ENCODE data around the gene TMEM245.

TMEM245 gene

DNA sequence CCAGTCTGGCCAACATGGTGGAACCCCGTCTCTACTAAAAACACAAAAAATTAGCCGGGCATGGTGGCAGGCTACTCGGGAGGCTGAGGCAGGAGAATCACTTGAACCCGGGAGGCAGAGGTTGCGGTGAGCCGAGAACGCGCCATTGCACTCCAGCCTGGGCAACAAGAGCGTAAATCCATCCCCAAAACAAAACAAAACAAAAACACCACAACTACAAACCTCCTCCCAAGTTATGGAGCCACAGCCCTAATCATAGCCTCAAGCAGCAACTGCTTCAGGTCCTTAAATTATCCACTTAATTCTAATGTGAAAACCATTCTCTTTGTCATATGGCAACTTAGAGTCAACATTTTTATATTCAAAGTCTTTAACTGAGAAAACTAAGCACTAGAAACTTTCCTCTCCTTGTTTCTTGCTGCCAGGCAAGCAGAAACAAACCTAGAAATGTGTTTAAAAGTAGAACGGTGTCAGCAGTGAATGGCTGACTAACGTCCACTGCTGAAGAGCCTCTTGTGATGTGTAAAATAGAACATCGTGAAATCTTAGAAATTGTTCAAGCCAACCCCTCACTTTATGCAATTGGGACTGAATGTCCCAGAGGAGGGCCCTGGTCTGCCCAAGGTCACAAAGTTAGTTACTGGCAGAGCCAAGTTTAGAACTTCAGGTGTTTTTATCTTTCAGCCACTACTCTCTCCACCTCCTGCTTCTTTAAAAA, 5.7 kb downstream of the TMEM245 start:
- Histone ChIP-seq H3K4me3 (ENCODE audit: low read depth, low read length) (no peak overlapping the region), H3K27me3 (ENCODE audit: control insufficient read depth, insufficient read depth, low read length) (no peaks in the 10 kb centered on the region), H3K9ac (ENCODE audit: low read depth, low read length) (no peak overlapping the region), H3K4me1 (ENCODE audit: control insufficient read depth, insufficient read depth, low read length) (peaks cover 8% of the 10 kb centered on the region), H3K36me3 (ENCODE audit: control insufficient read depth, insufficient read depth, low read length) (no peaks in the 10 kb centered on the region), H3K9me3 (ENCODE audit: control insufficient read depth, insufficient read depth, low read length) (no peaks in the 10 kb centered on the region)

DNA sequence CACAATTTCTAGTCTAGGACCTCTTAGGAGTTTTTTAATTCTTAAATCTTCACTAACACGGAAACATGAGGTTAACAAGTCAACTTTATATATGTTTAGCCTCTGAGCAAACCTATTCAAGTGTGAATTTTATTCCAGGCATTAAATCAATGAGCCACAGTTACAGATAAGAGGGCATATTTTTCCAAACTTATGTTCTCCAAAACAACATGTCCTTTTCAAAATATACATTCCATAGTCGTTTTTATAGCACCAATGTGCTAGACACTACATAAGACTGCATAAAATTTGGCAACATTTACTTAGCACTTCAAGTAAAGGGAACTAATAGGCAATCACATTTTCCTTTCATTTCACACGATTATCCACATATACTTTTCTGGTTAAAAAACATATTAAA, 6.5 kb downstream of the TMEM245 start:
- Histone ChIP-seq H3K36me3 (ENCODE audit: control insufficient read depth, insufficient read depth, low read length) (no peaks in the 10 kb centered on the region), H3K4me1 (ENCODE audit: control insufficient read depth, insufficient read depth, low read length) (peaks cover 8% of the 10 kb centered on the region), H3K27me3 (ENCODE audit: control insufficient read depth, insufficient read depth, low read length) (no peaks in the 10 kb centered on the region), H3K9me3 (ENCODE audit: control insufficient read depth, insufficient read depth, low read length) (no peaks in the 10 kb centered on the region), H3K4me3 (ENCODE audit: low read depth, low read length) (no peak overlapping the region), H3K9ac (ENCODE audit: low read depth, low read length) (no peak overlapping the region)

DNA sequence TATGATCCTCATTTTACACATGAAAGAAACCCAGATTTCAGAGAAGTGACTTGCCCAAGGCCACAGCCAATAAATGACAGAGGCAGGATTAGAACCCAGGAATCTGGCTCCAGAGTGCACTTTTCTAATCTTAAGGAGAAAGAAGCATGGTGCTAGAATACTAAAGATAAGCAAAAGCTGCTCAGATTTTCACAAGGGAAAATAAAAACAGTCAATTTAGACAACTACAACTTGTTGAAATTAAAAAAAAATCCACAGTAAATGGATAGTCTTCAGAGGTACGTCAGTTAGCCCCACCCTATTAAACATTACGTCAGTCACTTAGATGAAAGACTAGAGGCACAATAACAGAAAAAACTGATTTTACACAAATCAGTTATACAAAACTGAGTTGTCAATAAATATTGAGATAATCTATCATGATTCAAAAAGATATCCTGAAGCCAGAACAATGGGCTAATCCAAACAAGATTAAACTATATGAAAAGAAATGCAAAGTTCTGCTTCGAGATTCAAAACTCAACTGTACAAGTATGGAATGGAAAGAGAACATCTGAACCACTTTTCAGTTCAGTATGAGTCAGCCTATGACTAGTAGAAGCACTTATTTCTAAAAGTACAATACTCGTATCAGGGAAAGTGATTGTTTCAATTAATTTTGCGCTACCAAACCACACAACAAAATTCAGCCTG, 9.3 kb downstream of the TMEM245 start:
- no peak overlapping the region for H3K9ac ChIP-seq (ENCODE audit: low read depth, low read length)
- no peaks in the 10 kb centered on the region for H3K9me3 ChIP-seq (ENCODE audit: control insufficient read depth, insufficient read depth, low read length)
- no peak overlapping the region for H3K4me3 ChIP-seq (ENCODE audit: low read depth, low read length)
- H3K36me3 ChIP-seq (ENCODE audit: control insufficient read depth, insufficient read depth, low read length): no peaks in the 10 kb centered on the region
- H3K27me3 ChIP-seq (ENCODE audit: control insufficient read depth, insufficient read depth, low read length): no peaks in the 10 kb centered on the region
- peaks cover 6% of the 10 kb centered on the region for H3K4me1 ChIP-seq (ENCODE audit: control insufficient read depth, insufficient read depth, low read length)

DNA sequence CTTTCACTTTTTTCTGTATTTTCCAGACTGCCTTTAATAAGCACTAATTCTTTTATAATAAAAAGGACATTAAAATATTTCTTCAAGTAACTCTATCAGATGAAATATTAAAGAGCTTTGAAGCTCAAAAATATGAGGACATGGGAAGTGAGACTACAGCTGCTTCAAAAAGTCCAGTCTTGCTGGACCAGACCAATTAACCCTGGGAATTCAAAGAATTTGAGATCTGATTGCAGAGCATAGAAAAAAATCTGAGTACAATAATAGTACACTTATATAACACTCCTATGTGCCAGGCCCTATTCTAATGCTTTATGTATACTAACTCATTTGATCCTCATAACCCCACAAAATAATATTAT, 9.8 kb downstream of the TMEM245 start:
- H3K27me3 ChIP-seq (ENCODE audit: control insufficient read depth, insufficient read depth, low read length): no peaks in the 10 kb centered on the region
- H3K36me3 ChIP-seq (ENCODE audit: control insufficient read depth, insufficient read depth, low read length): no peaks in the 10 kb centered on the region
- H3K4me3 ChIP-seq (ENCODE audit: low read depth, low read length): no peak overlapping the region
- H3K9me3 ChIP-seq (ENCODE audit: control insufficient read depth, insufficient read depth, low read length): no peaks in the 10 kb centered on the region
- peaks cover 6% of the 10 kb centered on the region for H3K4me1 ChIP-seq (ENCODE audit: control insufficient read depth, insufficient read depth, low read length)
- H3K9ac ChIP-seq (ENCODE audit: low read depth, low read length): no peak overlapping the region

DNA sequence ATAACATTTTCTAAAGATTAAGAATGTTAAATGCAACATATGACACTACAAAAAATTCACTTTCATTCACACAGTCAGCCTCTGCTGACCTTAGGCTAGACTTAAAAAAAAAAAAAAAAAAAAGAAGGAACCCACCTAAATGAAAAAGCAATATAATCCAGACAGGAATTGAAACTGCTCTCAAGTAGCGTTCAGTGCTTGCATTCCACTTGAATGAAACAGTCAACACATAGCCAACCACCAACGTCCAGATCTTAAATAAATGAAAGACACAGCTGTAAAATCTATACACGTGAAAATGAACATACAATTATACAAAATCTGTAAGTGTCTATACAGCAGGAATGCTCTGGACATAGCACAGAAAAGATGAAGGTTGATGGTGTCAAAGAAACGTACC, 11.4 kb downstream of the TMEM245 start:
- no peaks in the 10 kb centered on the region for H3K9me3 ChIP-seq (ENCODE audit: control insufficient read depth, insufficient read depth, low read length)
- no peak overlapping the region for H3K4me3 ChIP-seq (ENCODE audit: low read depth, low read length)
- H3K27me3 ChIP-seq (ENCODE audit: control insufficient read depth, insufficient read depth, low read length): no peaks in the 10 kb centered on the region
- no peak overlapping the region for H3K9ac ChIP-seq (ENCODE audit: low read depth, low read length)
- H3K36me3 ChIP-seq (ENCODE audit: control insufficient read depth, insufficient read depth, low read length): no peaks in the 10 kb centered on the region
- no peaks in the 10 kb centered on the region for H3K4me1 ChIP-seq (ENCODE audit: control insufficient read depth, insufficient read depth, low read length)

DNA sequence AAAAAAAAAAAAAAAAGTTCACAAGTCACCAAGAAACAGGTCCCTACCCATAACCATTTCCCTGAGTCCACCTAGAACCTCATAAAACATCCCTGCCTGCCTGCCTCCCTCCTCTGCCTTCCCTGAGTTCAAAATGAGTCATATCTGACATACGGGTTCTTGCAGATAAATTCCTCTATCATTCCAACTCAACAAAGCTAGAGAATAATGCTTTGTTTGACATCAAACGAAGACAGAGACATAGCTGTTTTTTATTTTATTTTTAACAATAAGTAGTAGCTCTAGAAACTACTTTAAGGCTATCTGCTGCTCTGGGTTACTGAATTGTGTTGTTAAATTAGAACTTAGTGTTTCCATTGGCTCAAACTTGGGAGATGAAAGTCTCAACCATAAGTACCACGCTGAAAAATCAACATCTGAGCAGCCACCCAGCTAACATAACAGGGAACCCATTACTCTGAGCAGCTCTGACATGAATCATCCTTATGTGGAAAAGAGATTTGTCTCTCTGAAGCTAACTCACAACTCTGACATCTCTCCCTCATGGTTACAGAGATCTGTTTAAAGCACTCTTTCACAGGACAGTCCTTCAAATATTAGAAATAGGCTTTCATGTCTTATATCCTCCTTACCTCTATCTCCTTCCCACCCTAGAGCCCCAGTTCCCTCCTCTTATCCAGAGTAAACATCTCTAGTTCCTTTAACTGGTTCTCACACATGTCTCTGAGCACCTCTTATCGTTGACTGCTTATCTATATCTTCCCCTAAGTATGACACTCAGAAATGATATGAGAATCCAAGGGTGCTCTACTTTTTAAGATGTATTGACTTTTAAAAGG, 12.1 kb downstream of the TMEM245 start:
- no peaks in the 10 kb centered on the region for H3K36me3 ChIP-seq (ENCODE audit: control insufficient read depth, insufficient read depth, low read length)
- H3K4me3 ChIP-seq (ENCODE audit: low read depth, low read length): no peak overlapping the region
- H3K9me3 ChIP-seq (ENCODE audit: control insufficient read depth, insufficient read depth, low read length): no peaks in the 10 kb centered on the region
- H3K9ac ChIP-seq (ENCODE audit: low read depth, low read length): no peak overlapping the region
- no peaks in the 10 kb centered on the region for H3K27me3 ChIP-seq (ENCODE audit: control insufficient read depth, insufficient read depth, low read length)
- H3K4me1 ChIP-seq (ENCODE audit: control insufficient read depth, insufficient read depth, low read length): no peaks in the 10 kb centered on the region

DNA sequence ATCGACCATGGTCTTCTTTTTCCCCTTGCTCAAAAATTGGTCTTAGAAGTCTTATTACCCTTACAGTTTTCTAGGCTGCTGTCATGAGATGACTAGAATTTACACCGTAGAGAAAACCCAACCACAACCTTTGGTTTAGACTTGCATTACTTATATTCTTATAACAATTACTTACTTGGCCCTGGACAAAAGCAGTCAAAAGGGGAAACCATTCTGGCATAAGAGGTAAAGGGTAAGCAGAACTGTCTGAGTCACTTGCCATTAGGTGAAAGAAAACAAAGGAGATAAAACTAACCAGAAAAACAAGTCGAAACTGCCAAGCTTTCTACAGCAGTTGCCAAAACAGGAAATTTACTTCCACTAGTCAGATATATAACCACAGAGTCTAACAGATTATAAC, 17.9 kb downstream of the TMEM245 start:
- Histone ChIP-seq H3K36me3 (ENCODE audit: control insufficient read depth, insufficient read depth, low read length) (no peaks in the 10 kb centered on the region), H3K9me3 (ENCODE audit: control insufficient read depth, insufficient read depth, low read length) (no peaks in the 10 kb centered on the region), H3K9ac (ENCODE audit: low read depth, low read length) (no peak overlapping the region), H3K4me3 (ENCODE audit: low read depth, low read length) (no peak overlapping the region), H3K4me1 (ENCODE audit: control insufficient read depth, insufficient read depth, low read length) (peaks cover 8% of the 10 kb centered on the region), H3K27me3 (ENCODE audit: control insufficient read depth, insufficient read depth, low read length) (no peaks in the 10 kb centered on the region)

DNA sequence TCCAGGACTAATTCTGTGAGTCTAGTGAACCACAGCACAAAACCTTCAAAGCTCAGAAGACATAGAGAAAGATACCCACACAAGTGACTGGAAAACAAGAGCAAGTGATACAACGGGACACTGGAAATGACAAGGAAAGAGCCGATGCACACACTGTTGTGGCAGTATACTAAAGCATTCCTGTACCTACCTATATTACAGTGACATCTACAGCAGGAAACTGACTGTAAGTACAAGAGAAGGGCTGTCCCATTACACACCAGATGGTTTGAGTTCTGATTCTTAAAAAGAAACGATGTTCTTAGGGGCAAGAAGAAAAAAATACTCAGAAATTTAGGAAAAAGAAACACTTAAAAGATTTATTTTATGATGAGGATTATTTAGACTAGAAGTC, 18.5 kb downstream of the TMEM245 start:
- H3K9me3 ChIP-seq (ENCODE audit: control insufficient read depth, insufficient read depth, low read length): no peaks in the 10 kb centered on the region
- H3K4me3 ChIP-seq (ENCODE audit: low read depth, low read length): no peak overlapping the region
- H3K4me1 ChIP-seq (ENCODE audit: control insufficient read depth, insufficient read depth, low read length): peaks cover 8% of the 10 kb centered on the region
- no peak overlapping the region for H3K9ac ChIP-seq (ENCODE audit: low read depth, low read length)
- no peaks in the 10 kb centered on the region for H3K36me3 ChIP-seq (ENCODE audit: control insufficient read depth, insufficient read depth, low read length)
- H3K27me3 ChIP-seq (ENCODE audit: control insufficient read depth, insufficient read depth, low read length): no peaks in the 10 kb centered on the region

DNA sequence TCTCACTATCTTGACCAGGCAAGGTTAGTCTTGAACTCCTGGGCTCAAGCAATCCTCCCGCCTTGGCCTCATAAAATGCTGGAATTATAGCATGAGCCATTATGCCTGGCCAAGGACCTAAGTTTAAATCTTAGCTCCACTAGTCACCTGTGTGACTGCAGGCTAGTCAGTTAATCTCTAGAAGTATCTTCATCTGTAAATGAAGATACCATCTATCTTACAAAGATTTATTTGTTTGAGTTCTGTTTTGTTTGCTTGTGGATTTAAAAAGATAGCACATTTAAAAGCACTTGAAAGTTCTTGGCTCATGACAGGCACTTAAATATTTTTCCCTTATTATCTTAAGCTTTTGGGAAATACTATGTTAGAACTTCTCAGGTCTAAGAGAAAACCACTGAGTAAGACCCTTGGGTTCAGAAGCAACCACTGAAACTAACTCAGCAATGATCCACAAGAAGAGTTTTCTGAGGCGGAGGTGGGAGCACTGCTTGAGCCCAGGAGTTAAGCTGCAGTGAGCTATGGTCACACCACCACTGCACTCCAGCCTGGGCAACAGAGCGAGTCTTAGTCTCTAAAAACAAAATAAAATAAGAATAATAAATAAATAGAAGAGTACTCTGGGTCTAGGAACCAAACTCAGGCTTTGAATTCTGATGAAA, 19.1 kb downstream of the TMEM245 start:
- H3K36me3 ChIP-seq (ENCODE audit: control insufficient read depth, insufficient read depth, low read length): no peaks in the 10 kb centered on the region
- H3K9ac ChIP-seq (ENCODE audit: low read depth, low read length): no peak overlapping the region
- no peaks in the 10 kb centered on the region for H3K27me3 ChIP-seq (ENCODE audit: control insufficient read depth, insufficient read depth, low read length)
- H3K4me3 ChIP-seq (ENCODE audit: low read depth, low read length): no peak overlapping the region
- no peaks in the 10 kb centered on the region for H3K9me3 ChIP-seq (ENCODE audit: control insufficient read depth, insufficient read depth, low read length)
- H3K4me1 ChIP-seq (ENCODE audit: control insufficient read depth, insufficient read depth, low read length): peaks cover 8% of the 10 kb centered on the region

DNA sequence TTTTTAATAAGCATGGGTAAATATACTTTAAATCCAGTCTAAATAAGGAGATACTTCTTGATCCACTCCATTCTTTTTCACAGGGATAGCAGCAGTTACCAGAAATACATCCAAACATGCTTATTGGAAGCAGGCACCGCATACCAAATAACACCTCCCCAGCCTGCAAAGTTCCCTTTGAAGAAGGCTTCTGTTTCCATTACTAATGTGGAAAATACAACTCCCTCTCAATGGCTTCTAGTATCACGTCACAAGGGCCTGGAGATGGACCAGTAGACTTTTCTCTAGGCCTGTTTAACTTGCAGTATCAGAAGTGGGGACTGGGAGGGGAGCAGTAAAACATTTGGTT, 20.8 kb downstream of the TMEM245 start:
- Histone ChIP-seq H3K9me3 (ENCODE audit: control insufficient read depth, insufficient read depth, low read length) (no peaks in the 10 kb centered on the region), H3K36me3 (ENCODE audit: control insufficient read depth, insufficient read depth, low read length) (no peaks in the 10 kb centered on the region), H3K4me1 (ENCODE audit: control insufficient read depth, insufficient read depth, low read length) (peaks cover 8% of the 10 kb centered on the region), H3K4me3 (ENCODE audit: low read depth, low read length) (no peak overlapping the region), H3K27me3 (ENCODE audit: control insufficient read depth, insufficient read depth, low read length) (no peaks in the 10 kb centered on the region), H3K9ac (ENCODE audit: low read depth, low read length) (no peak overlapping the region)

DNA sequence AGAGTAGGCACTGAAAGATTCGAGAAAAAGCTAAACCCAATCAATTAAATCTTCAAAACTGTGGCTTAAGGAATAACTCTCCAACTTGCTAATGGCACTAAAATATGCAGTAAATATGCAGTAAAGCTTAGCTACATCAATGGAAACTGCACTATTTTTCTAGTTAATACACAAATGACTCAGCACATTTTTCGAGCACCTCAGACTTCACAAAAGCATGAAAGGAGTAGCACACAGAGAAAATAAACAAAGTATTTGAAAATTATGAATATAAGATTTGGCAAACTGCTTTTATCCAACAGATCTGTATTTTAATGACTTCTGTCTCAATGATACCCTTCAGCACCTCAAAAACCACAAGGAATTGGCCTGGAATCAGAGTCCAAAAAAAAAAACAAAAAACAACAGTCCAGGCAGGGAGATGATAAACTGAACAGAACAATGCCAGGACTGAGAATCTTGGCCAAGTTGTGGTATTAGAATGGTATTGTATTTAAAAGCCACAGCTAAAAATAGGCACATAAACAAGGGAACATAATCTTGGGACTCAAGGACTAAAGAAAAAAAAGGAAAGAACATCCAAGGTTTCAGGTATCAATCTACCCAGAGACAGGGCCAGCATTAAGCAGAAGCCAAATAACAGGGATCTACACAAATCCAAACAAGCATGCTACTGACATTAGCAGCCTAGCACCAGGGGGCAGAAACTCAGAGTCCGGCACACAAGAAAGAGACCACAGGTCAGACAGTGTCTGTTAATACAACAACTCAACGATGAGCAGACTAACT, 21.4 kb downstream of the TMEM245 start:
- no peak overlapping the region for H3K9ac ChIP-seq (ENCODE audit: low read depth, low read length)
- peaks cover 8% of the 10 kb centered on the region for H3K4me1 ChIP-seq (ENCODE audit: control insufficient read depth, insufficient read depth, low read length)
- H3K9me3 ChIP-seq (ENCODE audit: control insufficient read depth, insufficient read depth, low read length): no peaks in the 10 kb centered on the region
- H3K27me3 ChIP-seq (ENCODE audit: control insufficient read depth, insufficient read depth, low read length): no peaks in the 10 kb centered on the region
- no peak overlapping the region for H3K4me3 ChIP-seq (ENCODE audit: low read depth, low read length)
- no peaks in the 10 kb centered on the region for H3K36me3 ChIP-seq (ENCODE audit: control insufficient read depth, insufficient read depth, low read length)
